Retina (tissue), 1 donor: Measurements from ENCODE around the gene SFXN2.
"Not testable (repeated sequence)": the region's sequence is repeated elsewhere in the genome, so short reads cannot be mapped to it uniquely, and the experiment has no call there.

Source experiments
- DNase-seq: peaks from one replicate; pipeline ENCODE4 v3.0.0-alpha.2; 2016

The SFXN2 gene

GRCh38 chr10:102758240-102758932 lies 44.0 kb downstream of the SFXN2 start:
- DNase-seq, result no peak

- DNase-seq, result not testable (repeated sequence)
Observed at GRCh38 chr10:102758933-102759262, 44.5 kb downstream of the SFXN2 start.

- DNase-seq, result no peak
Observed at GRCh38 chr10:102759497-102760210, 45.2 kb downstream of the SFXN2 start.

- DNase-seq, result no peak
Observed at GRCh38 chr10:102761981-102762380, 47.5 kb downstream of the SFXN2 start.

- DNase-seq, result no peak
Observed at GRCh38 chr10:102762401-102763015, 48.1 kb downstream of the SFXN2 start.

- no peak for DNase-seq
Observed at GRCh38 chr10:102763037-102763607, 48.7 kb downstream of the SFXN2 start.

- DNase-seq, result no peak
Observed at GRCh38 chr10:102764470-102765161, 50.2 kb downstream of the SFXN2 start.

GRCh38 chr10:102765336-102765735 lies 50.9 kb downstream of the SFXN2 start:
- DNase-seq, result no peak

GRCh38 chr10:102767428-102768160 lies 53.2 kb downstream of the SFXN2 start:
- no peak for DNase-seq

GRCh38 chr10:102769375-102770107 lies 55.1 kb downstream of the SFXN2 start:
- DNase-seq, result no peak

- no peak for DNase-seq
Observed at GRCh38 chr10:102770108-102770482, 55.7 kb downstream of the SFXN2 start.

GRCh38 chr10:102770792-102771191 lies 56.4 kb downstream of the SFXN2 start:
- no peak for DNase-seq

GRCh38 chr10:102773320-102773719 lies 58.9 kb downstream of the SFXN2 start:
- DNase-seq, result no peak

- no peak for DNase-seq
Observed at GRCh38 chr10:102773986-102774385, 59.5 kb downstream of the SFXN2 start.

- peak; percentile 10 for DNase-seq
Observed at GRCh38 chr10:102775201-102775934, 60.9 kb downstream of the SFXN2 start.

GRCh38 chr10:102775935-102776669 lies 61.7 kb downstream of the SFXN2 start:
- peak; percentile 68 for DNase-seq

- DNase-seq, result peak; percentile 77
Observed at GRCh38 chr10:102776779-102777456, 62.5 kb downstream of the SFXN2 start.

GRCh38 chr10:102777711-102778453 lies 63.4 kb downstream of the SFXN2 start:
- no peak for DNase-seq

- DNase-seq, result no peak
Observed at GRCh38 chr10:102778781-102779180, 64.3 kb downstream of the SFXN2 start.
